Panc1 (cell line): ENCODE data around the gene MTX1. TPM values are rescaled to one million over a fixed set of nuclear protein-coding genes. Genes with fewer than 3 reads are reported as not detected.

Experiments
- ATAC-seq: fragments of 200-7000 bp; cut with Tn5 transposase; 2 replicates; pipeline ENCODE4 v1.9.1; 2020; ENCODE audit warnings: mild to moderate bottlenecking, moderate library complexity
- BruUV-seq: library from RNA; stranded (reverse); fragments of 400-500 nt; replicated peaks from 2 replicates; lab custom pipeline; 2021; lab: Mats Ljungman, UMichigan
- CTCF ChIA-PET: fragments of 300-600 bp; sonication (Branson Sonifier 250); formaldehyde crosslinking; loops from one replicate; lab custom pipeline; 2022; ENCODE audit warnings: antibody characterized with exemption; lab: Charles Lee
- POLR2A ChIA-PET: fragments of 300-600 bp; sonication (Branson Sonifier 250); formaldehyde crosslinking; loops from one replicate; lab custom pipeline; 2022; ENCODE audit warnings: antibody characterized with exemption; lab: Charles Lee
- DNase-seq: peaks from one replicate; pipeline ENCODE4 v3.0.0-alpha.2; 2010; ENCODE audit warnings: low read depth, low spot score
- H3K27ac ChIP-seq: 2 replicates; pipeline ENCODE4 v1.5.1; 2011; ENCODE audit warnings: mild to moderate bottlenecking, low read length, inconsistent platforms
- H3K27me3 ChIP-seq: fragments of 200-500 bp; sonication (Bioruptor generic); 2 replicates; pipeline ENCODE4 v1.6.0; 2014; ENCODE audit warnings: low read length, inconsistent platforms; ENCODE audit not compliant: control insufficient read depth, insufficient read depth
- H3K36me3 ChIP-seq: fragments of 200-500 bp; sonication (Bioruptor generic); 2 replicates; pipeline ENCODE4 v1.5.1; 2014; ENCODE audit warnings: inconsistent platforms, mild to moderate bottlenecking, low read length, moderate library complexity; ENCODE audit not compliant: control insufficient read depth, insufficient read depth
- H3K4me1 ChIP-seq: 2 replicates; pipeline ENCODE4 v1.5.1; 2011; ENCODE audit warnings: inconsistent platforms, mild to moderate bottlenecking, low read length, moderate library complexity; ENCODE audit not compliant: control insufficient read depth, insufficient read depth
- H3K4me3 ChIP-seq, 2 experiments: 2 replicates each; pipeline ENCODE4 v1.5.1; 2011 to 2012; ENCODE audit warnings: low read depth in 2 of 2, low read length in 2 of 2, mild to moderate bottlenecking in 2 of 2, inconsistent platforms in 1 of 2, moderate library complexity in 1 of 2
- H3K9me3 ChIP-seq: fragments of 200-500 bp; sonication (Bioruptor generic); 2 replicates; pipeline ENCODE4 v1.5.1; 2014; ENCODE audit warnings: low read depth, mild to moderate bottlenecking, inconsistent platforms, low read length, moderate library complexity; ENCODE audit not compliant: control insufficient read depth, insufficient read depth
- CTCF ChIP-seq: fragments of 450-650 bp; IDR thresholded peaks from 2 replicates; pipeline ENCODE4 v1.5.1; 2017; ENCODE audit warnings: mild to moderate bottlenecking
- REST ChIP-seq, 2 experiments: IDR thresholded peaks; 2 replicates each; pipeline ENCODE4 v1.6.1; 2011 to 2012; ENCODE audit warnings: low read depth in 2 of 2, control low read depth in 1 of 2, low read length in 1 of 2, mild to moderate bottlenecking in 1 of 2, moderate library complexity in 1 of 2; ENCODE audit not compliant: insufficient read depth in 1 of 2
- SIN3A ChIP-seq: IDR thresholded peaks from 2 replicates; pipeline ENCODE4 v1.6.1; 2012; ENCODE audit warnings: low read depth, mild to moderate bottlenecking, low read length, moderate library complexity, borderline replicate concordance; ENCODE audit not compliant: insufficient read depth
- TCF7L2 ChIP-seq: IDR thresholded peaks from 2 replicates; pipeline ENCODE4 v1.6.1; 2011; ENCODE audit warnings: mild to moderate bottlenecking, low read depth, low read length, inconsistent platforms
- in situ Hi-C: cut with HindIII; loops from 2 replicates; pipeline ENCODE4 v1.10.0; 2016; ENCODE audit warnings: low sequenced_read_pairs, low pct_unique_long_range_greater_than_20kb
- intact Hi-C: fragments of 100-400 bp; cut with micrococcal nuclease; formaldehyde crosslinking; loops from one replicate; pipeline ENCODE4 v1.10.0; 2022; ENCODE audit not compliant: unreplicated experiment
- total RNA-seq: library from RNA; stranded (reverse); gene quantifications from one replicate; pipeline ENCODE4 v1.2.1, GENCODE V29; 2021; ENCODE audit not compliant: unreplicated experiment

MTX1 gene
- total RNA-seq, 1 experiment from 2014 or later = 53.6 TPM

GRCh38 chr1:155186794-155187455 is 21.6 kb upstream of the MTX1 start:
- Histone ChIP-seq H3K4me1 (peaks cover 2% of the 10 kb centered on the region), H3K36me3 (no peaks in the 10 kb centered on the region), H3K27me3 (no peaks in the 10 kb centered on the region), H3K9me3 (no peaks in the 10 kb centered on the region), H3K4me3 (no peak overlapping the region), H3K27ac (no peak overlapping the region)
- ATAC-seq (no peak), DNase-seq (no peak)
- no TSS peak for BruUV-seq
- CTCF ChIA-PET = interaction anchor here (0.7 kb wide), 1 partner anchor 93 kb away, joined by 5 read pairs; no protein-coding TSS in a partner anchor
- TF ChIP-seq CTCF (no peak), REST (IDR thresholded peaks at IDR 0.05; ENCODE audit: insufficient read depth in 1 of 2, low read depth in 2 of 2, low read length in 1 of 2) (no peak), SIN3A (no peak), TCF7L2 (no peak)
- in situ Hi-C loops = no loop called here
- intact Hi-C loops = no loop called here
- POLR2A ChIA-PET = interaction anchor here (0.7 kb wide), 1 partner anchor 11 kb away, joined by 3 read pairs; no protein-coding TSS in a partner anchor

DNA sequence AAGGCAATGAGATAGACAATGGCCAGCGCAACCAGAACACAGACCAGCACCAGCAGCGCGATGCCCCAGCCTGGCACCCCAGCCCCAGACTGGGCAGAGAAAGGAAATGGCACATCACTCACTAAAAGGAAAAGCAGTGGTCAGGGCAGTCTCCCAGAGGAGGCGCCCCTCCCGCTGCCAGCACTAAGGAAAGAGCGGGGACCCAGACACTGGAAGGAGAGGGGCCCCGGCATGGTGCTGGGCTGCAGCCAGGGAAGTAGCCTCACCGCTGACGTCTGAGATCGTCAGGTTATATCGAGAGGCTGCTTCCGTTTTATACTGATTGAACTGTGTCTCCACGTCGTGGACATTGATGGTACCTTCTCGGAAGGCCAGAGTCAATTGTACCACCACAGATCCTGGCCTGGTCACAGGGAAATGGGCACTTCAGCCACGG is 21.0 kb upstream of the MTX1 start:
- POLR2A ChIA-PET = no interaction called here
- CTCF ChIA-PET = no interaction called here
- in situ Hi-C loops = no loop called here

More for the DNA sequence above, 21.0 kb upstream of the MTX1 start:
- no peak for TF ChIP-seq SIN3A
- TF ChIP-seq CTCF = no peak
- no peak for TF ChIP-seq TCF7L2
- Histone ChIP-seq H3K9me3 (no peaks in the 10 kb centered on the region), H3K36me3 (no peaks in the 10 kb centered on the region), H3K4me3 (no peak overlapping the region), H3K27ac (no peak overlapping the region), H3K27me3 (no peaks in the 10 kb centered on the region), H3K4me1 (peaks cover 3% of the 10 kb centered on the region)
- DNase-seq (no peak), ATAC-seq (peak; percentile 33; the same call in 1 of the 2 replicates)
- intact Hi-C loops = no loop called here
- TSS peak; percentile 97 for BruUV-seq
